Duodenal mucosa (tissue), 2 donors: ENCODE results near the gene MID2.

ENCODE experiments used
- H3K27ac ChIP-seq: one replicate; pipeline ENCODE4 v1.7.0; 2013; ENCODE audit warnings: low read depth, low read length
- H3K27me3 ChIP-seq, 2 donors: one replicate each; pipeline ENCODE4 v1.7.0; 2013; ENCODE audit warnings: low read length in 2 of 2, control low read depth in 1 of 2; ENCODE audit not compliant: insufficient read depth in 2 of 2, control insufficient read depth in 1 of 2
- H3K36me3 ChIP-seq, 2 donors: one replicate each; pipeline ENCODE4 v1.7.0; 2013; ENCODE audit warnings: low read length in 2 of 2, control low read depth in 1 of 2; ENCODE audit not compliant: insufficient read depth in 2 of 2, control insufficient read depth in 1 of 2
- H3K4me1 ChIP-seq, 2 donors: one replicate each; pipeline ENCODE4 v1.7.0; 2013; ENCODE audit warnings: low read length in 2 of 2, control low read depth in 1 of 2; ENCODE audit not compliant: insufficient read depth in 2 of 2, control insufficient read depth in 1 of 2
- H3K4me3 ChIP-seq, 2 donors: one replicate each; pipeline ENCODE4 v1.7.0; 2013; ENCODE audit warnings: low read length in 2 of 2, low read depth in 1 of 2
- H3K9ac ChIP-seq, 2 donors: one replicate each; pipeline ENCODE4 v1.7.0; 2013; ENCODE audit warnings: low read length in 2 of 2, low read depth in 1 of 2
- H3K9me3 ChIP-seq, 2 donors: one replicate each; pipeline ENCODE4 v1.7.0; 2013; ENCODE audit warnings: low read length in 2 of 2, control low read depth in 1 of 2; ENCODE audit not compliant: control insufficient read depth in 1 of 2

Gene MID2

GRCh38 chrX:107823456-107823855 is 2.2 kb upstream of the MID2 start:
- Histone ChIP-seq H3K9me3 (peaks cover 0 to 4% of the 10 kb centered on the region in 2 donors), H3K9ac (no peak overlapping the region), H3K27me3 (peaks cover 0 to 4% of the 10 kb centered on the region in 2 donors), H3K4me1 (peaks cover 0 to 7% of the 10 kb centered on the region in 2 donors), H3K27ac (no peak overlapping the region), H3K36me3 (no peaks in the 10 kb centered on the region), H3K4me3 (no peak overlapping the region)

GRCh38 chrX:107826238-107827029 is 768 bp downstream of the MID2 start:
- Histone ChIP-seq H3K36me3 (no peaks in the 10 kb centered on the region), H3K9me3 (no peaks in the 10 kb centered on the region), H3K4me1 (peaks cover 0 to 7% of the 10 kb centered on the region in 2 donors), H3K4me3 (peak overlapping the region; percentile 60 to 61), H3K27me3 (peaks cover 0 to 7% of the 10 kb centered on the region in 2 donors), H3K27ac (peak overlapping the region; percentile 66), H3K9ac (peak overlapping the region; percentile 25 to 33)

- H3K36me3 ChIP-seq = no peaks in the 10 kb centered on the region
- no peaks in the 10 kb centered on the region for H3K9me3 ChIP-seq
- H3K27ac ChIP-seq = peak overlapping the region; percentile 56
- peak overlapping the region; percentile 43 to 48 for H3K4me3 ChIP-seq
- H3K4me1 ChIP-seq = peaks cover 0 to 7% of the 10 kb centered on the region in 2 donors
- H3K9ac ChIP-seq = no peak overlapping the region
- H3K27me3 ChIP-seq = peaks cover 0 to 7% of the 10 kb centered on the region in 2 donors
These were observed 1.6 kb downstream of the MID2 start for GRCh38 chrX:107827030-107827831.

GRCh38 chrX:107827852-107828251 is 2.2 kb downstream of the MID2 start:
- H3K9me3 ChIP-seq = no peaks in the 10 kb centered on the region
- no peak overlapping the region for H3K27ac ChIP-seq
- H3K4me1 ChIP-seq = peaks cover 0 to 7% of the 10 kb centered on the region in 2 donors
- H3K4me3 ChIP-seq = no peak overlapping the region
- no peak overlapping the region for H3K9ac ChIP-seq
- peaks cover 0 to 7% of the 10 kb centered on the region in 2 donors for H3K27me3 ChIP-seq
- H3K36me3 ChIP-seq = no peaks in the 10 kb centered on the region

GRCh38 chrX:107829878-107830277 is 4.2 kb downstream of the MID2 start:
- H3K4me1 ChIP-seq = peaks cover 0 to 7% of the 10 kb centered on the region in 2 donors
- H3K27me3 ChIP-seq = peaks cover 0 to 7% of the 10 kb centered on the region in 2 donors
- H3K27ac ChIP-seq = no peak overlapping the region
- no peak overlapping the region for H3K4me3 ChIP-seq
- H3K9me3 ChIP-seq = no peaks in the 10 kb centered on the region
- no peaks in the 10 kb centered on the region for H3K36me3 ChIP-seq
- H3K9ac ChIP-seq = no peak overlapping the region

GRCh38 chrX:107831071-107831730 is 5.5 kb downstream of the MID2 start:
- Histone ChIP-seq H3K4me1 (peaks cover 0 to 7% of the 10 kb centered on the region in 2 donors), H3K4me3 (no peak overlapping the region), H3K27ac (no peak overlapping the region), H3K27me3 (peaks cover 0 to 7% of the 10 kb centered on the region in 2 donors), H3K9ac (no peak overlapping the region), H3K36me3 (no peaks in the 10 kb centered on the region), H3K9me3 (no peaks in the 10 kb centered on the region)

- Histone ChIP-seq H3K27ac (no peak overlapping the region), H3K9ac (no peak overlapping the region), H3K4me3 (no peak overlapping the region), H3K27me3 (peaks cover 0 to 3% of the 10 kb centered on the region in 2 donors), H3K9me3 (no peaks in the 10 kb centered on the region), H3K4me1 (no peaks in the 10 kb centered on the region), H3K36me3 (no peaks in the 10 kb centered on the region)
These were observed 8.9 kb downstream of the MID2 start for GRCh38 chrX:107834275-107835201.

- H3K4me3 ChIP-seq = no peak overlapping the region
- H3K4me1 ChIP-seq = no peaks in the 10 kb centered on the region
- H3K9me3 ChIP-seq = no peaks in the 10 kb centered on the region
- no peaks in the 10 kb centered on the region for H3K27me3 ChIP-seq
- no peak overlapping the region for H3K9ac ChIP-seq
- H3K27ac ChIP-seq = no peak overlapping the region
- no peaks in the 10 kb centered on the region for H3K36me3 ChIP-seq
These were observed 11.3 kb downstream of the MID2 start for GRCh38 chrX:107836958-107837357.

- Histone ChIP-seq H3K27me3 (no peaks in the 10 kb centered on the region), H3K4me3 (no peak overlapping the region), H3K4me1 (no peaks in the 10 kb centered on the region), H3K36me3 (no peaks in the 10 kb centered on the region), H3K9me3 (no peaks in the 10 kb centered on the region), H3K9ac (no peak overlapping the region), H3K27ac (no peak overlapping the region)
These were observed 15.3 kb downstream of the MID2 start for GRCh38 chrX:107840971-107841370.
